Skeletal muscle satellite cell (primary cell): ENCODE data around the gene PCDHGB3.
"Not testable (repeated sequence)": the region's sequence is repeated elsewhere in the genome, so short reads cannot be mapped to it uniquely, and the experiment has no call there.

Experiments
- H3K27me3 ChIP-seq: 2 replicates; pipeline ENCODE4 v1.7.0; 2013; ENCODE audit warnings: low read length; ENCODE audit not compliant: control insufficient read depth, insufficient read depth
- H3K36me3 ChIP-seq: 2 replicates; pipeline ENCODE4 v1.7.0; 2013; ENCODE audit warnings: mild to moderate bottlenecking, control low read depth, low read length; ENCODE audit not compliant: insufficient read depth
- H3K4me1 ChIP-seq: 2 replicates; pipeline ENCODE4 v1.7.0; 2013; ENCODE audit warnings: low read length; ENCODE audit not compliant: control insufficient read depth, insufficient read depth
- H3K4me2 ChIP-seq: 2 replicates; pipeline ENCODE4 v1.7.0; 2013; ENCODE audit warnings: mild to moderate bottlenecking, low read length
- H3K4me3 ChIP-seq: 2 replicates; pipeline ENCODE4 v1.7.0; 2013; ENCODE audit warnings: low read length
- H3K9ac ChIP-seq: 2 replicates; pipeline ENCODE4 v1.7.0; 2013; ENCODE audit warnings: mild to moderate bottlenecking, low read depth, low read length, moderate library complexity
- H3K9me3 ChIP-seq: replicated peaks from 2 replicates; pipeline ENCODE4 v1.7.0; 2013; ENCODE audit warnings: mild to moderate bottlenecking, control low read depth, low read length

PCDHGB3 gene

DNA sequence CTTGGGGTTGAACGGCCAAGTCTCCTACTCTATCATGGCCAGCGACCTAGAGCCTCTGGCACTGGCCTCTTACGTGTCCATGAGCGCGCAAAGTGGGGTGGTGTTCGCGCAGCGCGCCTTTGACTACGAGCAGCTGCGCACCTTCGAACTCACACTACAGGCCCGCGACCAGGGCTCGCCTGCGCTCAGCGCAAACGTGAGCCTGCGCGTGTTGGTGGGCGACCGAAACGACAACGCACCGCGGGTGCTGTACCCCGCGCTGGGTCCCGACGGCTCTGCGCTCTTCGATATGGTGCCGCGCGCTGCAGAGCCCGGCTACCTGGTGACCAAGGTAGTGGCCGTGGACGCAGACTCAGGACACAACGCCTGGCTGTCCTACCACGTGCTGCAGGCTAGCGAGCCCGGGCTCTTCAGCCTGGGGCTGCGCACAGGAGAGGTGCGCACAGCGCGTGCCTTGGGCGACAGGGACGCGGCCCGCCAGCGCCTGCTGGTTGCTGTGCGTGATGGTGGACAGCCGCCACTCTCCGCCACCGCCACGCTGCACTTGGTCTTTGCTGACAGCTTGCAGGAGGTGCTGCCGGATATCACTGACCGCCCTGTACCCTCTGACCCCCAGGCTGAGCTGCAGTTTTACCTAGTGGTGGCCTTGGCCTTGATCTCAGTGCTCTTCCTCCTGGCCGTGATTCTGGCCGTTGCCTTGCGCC lies 29.7 kb downstream of the PCDHGB3 start:
- no peaks in the 10 kb centered on the region for H3K27me3 ChIP-seq
- H3K4me1 ChIP-seq, result no peaks in the 10 kb centered on the region
- no peak overlapping the region for H3K9ac ChIP-seq
- peaks cover 47% of the 10 kb centered on the region for H3K9me3 ChIP-seq
- peaks cover 5% of the 10 kb centered on the region for H3K36me3 ChIP-seq
- peak overlapping the region; percentile 15 for H3K4me2 ChIP-seq
- H3K4me3 ChIP-seq, result peak overlapping the region; percentile 56

DNA sequence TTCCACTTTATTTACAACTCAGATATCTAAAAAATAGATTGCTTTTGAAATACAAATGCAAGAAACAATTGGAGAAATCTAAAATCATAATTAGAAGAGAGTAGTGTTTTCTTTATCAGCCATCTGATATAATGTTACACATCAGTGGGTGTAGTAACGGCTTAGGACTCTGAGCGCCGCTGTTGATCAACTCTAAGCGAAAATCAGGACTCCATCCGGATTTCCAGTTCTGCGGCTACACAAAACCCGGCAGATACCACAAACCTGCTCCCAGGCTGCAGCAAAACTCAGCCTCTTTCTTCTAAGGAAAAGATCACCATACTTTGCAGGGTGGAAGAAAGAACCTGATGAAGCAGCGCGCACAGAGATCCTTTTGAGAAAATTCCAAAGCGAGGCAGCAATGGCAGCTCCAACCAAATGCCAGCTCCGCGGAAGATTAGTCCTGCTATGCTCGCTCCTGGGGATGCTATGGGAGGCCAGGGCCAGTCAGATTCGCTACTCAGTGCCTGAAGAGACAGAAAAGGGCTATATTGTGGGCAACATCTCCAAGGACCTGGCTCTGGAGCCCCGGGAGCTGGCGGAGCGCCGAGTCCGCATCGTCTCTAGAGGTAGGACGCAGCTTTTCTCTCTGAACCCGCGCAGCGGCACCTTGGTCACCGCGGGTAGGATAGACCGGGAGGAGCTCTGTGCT lies 32.7 kb downstream of the PCDHGB3 start, which contains the start of gene PCDHGA9:
PCDHGA9 (plus strand) TSS at position 226 of the 691 bp plus-strand sequence; CDS start at position 401, 175 bp downstream.
- peaks cover 5% of the 10 kb centered on the region for H3K36me3 ChIP-seq
- H3K4me2 ChIP-seq, result peak within 1 kb of the TSS; percentile 67
- no peak within 1 kb of the TSS for H3K9ac ChIP-seq
- no peaks in the 10 kb centered on the region for H3K4me1 ChIP-seq
- peaks cover 49% of the 10 kb centered on the region for H3K9me3 ChIP-seq
- no peaks in the 10 kb centered on the region for H3K27me3 ChIP-seq
- peak within 1 kb of the TSS; percentile 60 for H3K4me3 ChIP-seq

DNA sequence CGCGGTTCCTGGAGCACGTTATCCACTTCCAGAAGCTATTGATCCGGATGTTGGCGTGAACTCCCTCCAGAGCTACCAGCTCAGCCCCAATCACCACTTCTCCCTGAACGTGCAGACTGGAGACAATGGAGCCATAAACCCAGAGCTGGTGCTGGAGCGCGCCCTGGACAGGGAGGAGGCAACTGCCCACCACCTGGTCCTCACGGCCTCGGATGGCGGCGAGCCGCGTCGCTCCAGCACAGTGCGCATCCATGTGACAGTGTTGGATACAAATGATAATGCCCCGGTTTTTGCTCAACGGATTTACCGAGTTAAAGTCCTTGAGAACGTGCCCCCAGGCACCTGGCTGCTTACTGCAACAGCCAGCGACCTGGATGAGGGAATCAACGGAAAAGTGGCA lies 33.3 kb downstream of the PCDHGB3 start:
- peaks cover 5% of the 10 kb centered on the region for H3K36me3 ChIP-seq
- H3K9me3 ChIP-seq, result peaks cover 49% of the 10 kb centered on the region
- H3K4me2 ChIP-seq, result no peak overlapping the region
- H3K4me3 ChIP-seq, result peak overlapping the region; percentile 60
- no peak overlapping the region for H3K9ac ChIP-seq
- no peaks in the 10 kb centered on the region for H3K4me1 ChIP-seq
- no peaks in the 10 kb centered on the region for H3K27me3 ChIP-seq

DNA sequence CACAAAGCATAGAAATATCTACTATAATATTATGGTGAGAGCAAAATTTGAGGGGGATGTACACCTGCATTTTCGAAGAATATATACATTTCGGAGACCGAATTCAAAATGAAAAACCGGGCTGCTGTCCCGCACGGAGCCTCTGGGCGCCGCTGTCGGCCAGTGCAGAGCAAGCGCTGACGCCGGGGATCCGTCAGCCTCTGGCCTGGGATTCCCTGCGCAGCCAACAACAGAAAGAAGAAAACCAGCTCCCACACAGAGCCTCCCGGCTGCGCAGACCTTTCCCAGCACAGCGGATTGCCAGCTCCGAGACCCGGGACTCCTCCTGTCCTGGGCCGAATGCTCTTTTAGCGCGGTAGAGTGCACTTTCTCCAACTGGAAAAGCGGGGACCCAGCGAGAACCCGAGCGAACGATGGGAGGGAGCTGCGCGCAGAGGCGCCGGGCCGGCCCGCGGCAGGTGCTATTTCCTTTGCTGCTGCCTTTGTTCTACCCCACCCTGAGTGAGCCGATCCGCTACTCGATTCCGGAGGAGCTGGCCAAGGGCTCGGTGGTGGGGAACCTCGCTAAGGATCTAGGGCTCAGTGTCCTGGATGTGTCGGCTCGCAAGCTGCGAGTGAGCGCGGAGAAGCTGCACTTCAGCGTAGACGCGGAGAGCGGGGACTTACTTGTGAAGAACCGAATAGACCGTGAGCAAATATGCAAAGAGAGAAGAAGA lies 37.9 kb downstream of the PCDHGB3 start, which contains the start of gene PCDHGB6:
PCDHGB6 (plus strand) TSS at position 232 of the 716 bp plus-strand sequence; CDS start at position 414, 182 bp downstream.
- Histone ChIP-seq H3K4me3 (peak within 1 kb of the TSS; percentile 53), H3K9me3 (peaks cover 46% of the 10 kb centered on the region)
- not testable (repeated sequence) for H3K9ac ChIP-seq, H3K4me2 ChIP-seq, H3K27me3 ChIP-seq, H3K4me1 ChIP-seq, H3K36me3 ChIP-seq

GRCh38 chr5:141409598-141410306 lies 39.7 kb downstream of the PCDHGB3 start:
- H3K4me1 ChIP-seq, result no peaks in the 10 kb centered on the region
- no peaks in the 10 kb centered on the region for H3K27me3 ChIP-seq
- peaks cover 13% of the 10 kb centered on the region for H3K36me3 ChIP-seq
- H3K4me3 ChIP-seq, result no peak overlapping the region
- H3K4me2 ChIP-seq, result no peak overlapping the region
- H3K9me3 ChIP-seq, result peaks cover 45% of the 10 kb centered on the region
- no peak overlapping the region for H3K9ac ChIP-seq

GRCh38 chr5:141411575-141411974 lies 41.5 kb downstream of the PCDHGB3 start:
- Histone ChIP-seq H3K27me3 (no peaks in the 10 kb centered on the region), H3K36me3 (peaks cover 13% of the 10 kb centered on the region), H3K4me1 (no peaks in the 10 kb centered on the region), H3K9me3 (peaks cover 41% of the 10 kb centered on the region), H3K4me2 (no peak overlapping the region), H3K4me3 (no peak overlapping the region), H3K9ac (no peak overlapping the region)

- Histone ChIP-seq H3K9me3 (peaks cover 41% of the 10 kb centered on the region), H3K27me3 (no peaks in the 10 kb centered on the region), H3K36me3 (peaks cover 13% of the 10 kb centered on the region), H3K4me3 (peak within 1 kb of the TSS; percentile 59), H3K4me2 (peak within 1 kb of the TSS; percentile 71), H3K9ac (no peak within 1 kb of the TSS), H3K4me1 (no peaks in the 10 kb centered on the region)
Measured at GRCh38 chr5:141412854-141413539, 43.0 kb downstream of the PCDHGB3 start, which contains the start of gene PCDHGA10. Gene PCDHGA10, plus strand, starts transcription at chr5:141412987. Its CDS starts 189 bp downstream, at chr5:141413176.

DNA sequence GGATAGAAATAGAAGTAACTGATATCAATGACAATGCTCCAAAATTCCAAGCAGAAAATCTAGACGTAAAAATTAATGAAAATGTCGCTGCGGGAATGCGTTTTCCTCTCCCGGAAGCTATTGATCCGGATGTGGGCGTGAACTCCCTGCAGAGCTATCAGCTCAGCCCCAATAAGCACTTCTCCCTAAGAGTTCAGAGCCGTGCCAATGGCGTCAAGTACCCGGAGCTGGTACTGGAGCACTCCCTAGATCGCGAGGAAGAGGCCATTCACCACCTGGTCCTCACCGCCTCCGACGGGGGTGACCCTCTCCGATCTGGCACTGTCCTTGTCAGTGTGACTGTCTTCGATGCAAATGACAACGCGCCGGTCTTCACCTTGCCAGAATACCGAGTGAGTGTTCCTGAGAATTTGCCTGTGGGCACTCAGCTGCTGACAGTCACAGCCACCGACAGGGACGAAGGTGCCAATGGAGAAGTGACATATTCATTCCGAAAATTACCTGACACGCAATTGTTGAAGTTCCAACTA lies 43.6 kb downstream of the PCDHGB3 start:
- Histone ChIP-seq H3K36me3 (peaks cover 13% of the 10 kb centered on the region), H3K4me2 (peak overlapping the region; percentile 71), H3K4me1 (no peaks in the 10 kb centered on the region), H3K9ac (no peak overlapping the region), H3K9me3 (peaks cover 44% of the 10 kb centered on the region), H3K27me3 (no peaks in the 10 kb centered on the region), H3K4me3 (peak overlapping the region; percentile 59)

DNA sequence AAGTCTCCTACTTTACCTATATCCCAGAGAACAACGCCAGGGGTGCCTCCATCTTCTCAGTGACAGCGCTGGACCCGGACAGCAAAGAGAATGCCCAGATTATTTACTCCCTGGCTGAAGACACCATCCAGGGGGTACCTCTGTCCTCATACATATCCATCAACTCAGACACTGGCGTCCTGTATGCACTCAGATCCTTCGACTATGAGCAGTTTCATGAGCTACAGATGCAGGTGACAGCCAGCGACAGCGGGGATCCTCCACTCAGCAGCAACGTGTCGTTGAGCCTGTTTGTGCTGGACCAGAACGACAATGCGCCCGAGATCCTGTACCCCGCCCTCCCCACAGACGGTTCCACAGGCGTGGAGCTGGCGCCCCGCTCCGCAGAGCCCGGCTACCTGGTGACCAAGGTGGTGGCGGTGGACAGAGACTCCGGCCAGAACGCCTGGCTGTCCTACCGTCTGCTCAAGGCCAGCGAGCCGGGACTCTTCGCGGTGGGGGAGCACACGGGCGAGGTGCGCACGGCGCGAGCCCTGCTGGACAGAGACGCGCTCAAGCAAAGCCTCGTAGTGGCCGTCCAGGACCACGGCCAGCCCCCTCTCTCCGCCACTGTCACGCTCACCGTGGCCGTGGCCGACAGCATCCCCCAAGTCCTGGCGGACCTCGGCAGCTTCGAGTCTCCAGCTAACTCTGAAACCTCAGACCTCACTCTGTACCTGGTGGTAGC lies 44.7 kb downstream of the PCDHGB3 start:
- H3K27me3 ChIP-seq, H3K9ac ChIP-seq, H3K4me2 ChIP-seq, H3K4me1 ChIP-seq, H3K4me3 ChIP-seq: not testable (repeated sequence)
- Histone ChIP-seq H3K36me3 (peaks cover 13% of the 10 kb centered on the region), H3K9me3 (peaks cover 44% of the 10 kb centered on the region)

DNA sequence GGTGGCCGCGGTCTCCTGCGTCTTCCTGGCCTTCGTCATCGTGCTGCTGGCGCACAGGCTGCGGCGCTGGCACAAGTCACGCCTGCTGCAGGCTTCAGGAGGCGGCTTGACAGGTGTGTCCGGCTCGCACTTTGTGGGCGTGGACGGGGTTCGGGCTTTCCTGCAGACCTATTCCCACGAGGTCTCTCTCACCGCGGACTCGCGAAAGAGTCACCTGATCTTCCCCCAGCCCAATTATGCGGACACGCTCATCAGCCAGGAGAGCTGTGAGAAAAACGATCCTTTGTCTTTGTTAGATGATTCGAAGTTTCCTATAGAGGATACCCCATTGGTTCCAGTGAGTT lies 45.2 kb downstream of the PCDHGB3 start:
- H3K9ac ChIP-seq, H3K4me1 ChIP-seq, H3K4me2 ChIP-seq, H3K4me3 ChIP-seq, H3K27me3 ChIP-seq: not testable (repeated sequence)
- Histone ChIP-seq H3K36me3 (peaks cover 13% of the 10 kb centered on the region), H3K9me3 (peaks cover 42% of the 10 kb centered on the region)
